ENCODE results near the gene TMEM272.

GRCh38 chr13:51841732-51842131 is 3.2 kb downstream of the TMEM272 start:
- TF ChIP-seq YY1 (IDR thresholded peaks at IDR 0.05; ENCODE audit: insufficient read depth, insufficient read length) = no peak
- no peak for TF ChIP-seq SUZ12 (IDR thresholded peaks at IDR 0.05; ENCODE audit: extremely low read depth, insufficient read depth, insufficient read length)

Data from NT2/D1 (cell line).